GM08714 (cell line): ENCODE data around the gene A3GALT2.

Experiments used
- H3K4me3 ChIP-seq: fragments of 200-500 bp; sonication (Bioruptor generic); 2 replicates; pipeline ENCODE4 v1.5.1; 2014; ENCODE audit warnings: mild to moderate bottlenecking, low read length, inconsistent platforms
- ZNF274 ChIP-seq: IDR thresholded peaks from 2 replicates; pipeline ENCODE4 v1.6.1; 2012; ENCODE audit warnings: mild to moderate bottlenecking, low read depth, low read length

A3GALT2 gene

GRCh38 chr1:33344896-33345560 lies 24.1 kb upstream of the A3GALT2 start:
- no peak overlapping the region for H3K4me3 ChIP-seq
- no peak for TF ChIP-seq ZNF274

DNA sequence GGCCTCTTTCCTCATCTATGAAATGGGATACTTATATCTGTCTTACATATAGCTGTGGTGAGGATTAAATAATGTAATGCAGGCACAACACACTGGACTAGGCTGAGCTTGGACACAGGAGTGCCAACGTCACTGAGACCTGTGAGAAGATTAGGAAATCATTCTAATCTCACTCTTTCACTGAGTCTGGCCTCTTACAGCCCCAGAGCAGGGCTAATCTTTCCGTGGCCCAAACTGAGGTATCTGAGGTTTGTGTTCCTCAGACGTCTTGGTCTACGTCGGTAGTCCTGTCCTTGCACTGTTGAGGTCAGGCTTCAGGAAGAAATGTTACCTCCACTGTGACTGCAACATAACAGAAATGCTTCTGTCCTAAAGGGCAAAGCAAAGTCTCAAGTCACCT lies 22.6 kb upstream of the A3GALT2 start:
- H3K4me3 ChIP-seq, result no peak overlapping the region
- no peak for TF ChIP-seq ZNF274

- TF ChIP-seq ZNF274, result no peak
- H3K4me3 ChIP-seq, result no peak overlapping the region
Observed at GRCh38 chr1:33342041-33342723, 21.3 kb upstream of the A3GALT2 start.

- TF ChIP-seq ZNF274, result no peak
- H3K4me3 ChIP-seq, result no peak overlapping the region
Observed at GRCh38 chr1:33341190-33341589, 20.3 kb upstream of the A3GALT2 start.

DNA sequence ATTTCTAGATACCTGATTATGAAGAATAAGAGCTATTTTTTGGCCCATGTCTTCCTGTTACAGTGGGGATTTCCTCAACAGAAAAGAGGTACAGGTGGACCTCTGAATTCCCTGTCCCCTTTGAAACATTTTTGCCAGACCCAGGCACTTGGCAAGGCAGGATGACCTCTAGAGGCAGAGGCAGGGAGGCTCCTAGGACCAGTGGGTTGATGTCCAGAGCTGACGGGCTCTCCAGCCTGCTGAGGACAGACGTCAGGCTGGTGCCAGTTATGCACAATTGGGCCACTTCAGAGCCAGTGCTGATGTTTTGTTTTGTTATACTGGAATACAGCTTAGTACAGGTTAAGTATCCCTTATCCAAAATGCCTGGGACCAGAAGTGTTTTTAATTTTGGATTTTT lies 18.5 kb upstream of the A3GALT2 start:
- no peak overlapping the region for H3K4me3 ChIP-seq
- no peak for TF ChIP-seq ZNF274

DNA sequence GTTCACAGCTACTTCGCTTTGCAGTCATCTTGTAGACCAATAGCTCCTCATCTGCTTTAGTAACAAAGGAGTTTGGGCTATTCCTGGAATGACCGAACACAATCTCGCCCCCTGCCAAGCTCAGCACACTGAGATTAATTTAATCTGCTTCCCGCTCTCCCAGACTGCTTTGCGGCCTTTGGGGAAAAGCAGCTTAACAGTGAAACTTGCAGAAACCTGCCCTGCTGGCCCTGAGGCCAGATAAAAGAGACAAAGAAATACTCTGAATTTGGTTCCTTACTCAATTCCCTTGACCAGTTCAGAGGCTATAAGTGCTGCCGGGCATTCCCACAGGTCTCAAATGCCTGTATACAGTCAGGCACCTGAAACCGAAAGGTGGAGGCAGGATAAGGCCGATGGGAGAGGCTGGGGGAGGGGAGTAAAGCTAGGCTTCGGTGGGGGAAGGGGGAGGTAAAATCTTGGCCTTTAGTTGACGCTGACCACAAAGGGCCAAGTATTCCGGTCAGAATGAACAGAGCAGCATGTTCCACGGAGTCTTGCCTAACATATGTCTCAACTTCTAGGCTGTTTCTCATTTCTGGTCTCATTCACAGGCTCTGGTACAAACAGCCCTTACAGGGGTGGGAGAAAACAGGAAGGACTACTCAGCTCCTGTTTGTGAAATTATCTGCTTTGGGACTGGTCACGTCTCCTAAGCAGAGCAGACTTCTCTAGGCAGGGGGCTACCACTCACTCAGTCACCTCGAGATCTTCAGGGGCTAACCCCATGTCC lies 17.7 kb upstream of the A3GALT2 start:
- no peak overlapping the region for H3K4me3 ChIP-seq
- no peak for TF ChIP-seq ZNF274

- H3K4me3 ChIP-seq, result no peak overlapping the region
- no peak for TF ChIP-seq ZNF274
Observed at GRCh38 chr1:33338048-33338439, 17.1 kb upstream of the A3GALT2 start.

- TF ChIP-seq ZNF274, result no peak
- no peak overlapping the region for H3K4me3 ChIP-seq
Observed at GRCh38 chr1:33337441-33337840, 16.5 kb upstream of the A3GALT2 start.

DNA sequence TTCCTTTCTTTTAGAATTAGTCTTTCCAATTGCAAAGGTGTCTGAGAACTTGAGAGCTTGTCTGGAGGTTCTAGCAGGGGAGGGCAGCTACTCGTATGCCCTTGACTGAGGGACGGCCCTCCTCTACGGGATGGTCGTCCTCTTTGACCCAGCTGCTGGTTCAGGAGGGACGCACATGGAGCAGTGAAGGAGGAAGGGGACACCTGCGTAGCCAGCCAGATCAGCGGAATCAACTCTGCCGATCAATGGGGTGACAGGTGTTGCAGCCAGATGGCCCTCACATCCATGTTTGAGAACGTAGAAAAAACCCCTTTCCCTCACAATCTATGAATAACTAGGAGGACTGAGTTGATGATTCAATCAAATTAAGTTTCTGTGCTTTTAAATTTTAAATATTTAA lies 15.7 kb upstream of the A3GALT2 start:
- no peak overlapping the region for H3K4me3 ChIP-seq
- TF ChIP-seq ZNF274, result no peak

GRCh38 chr1:33335020-33335419 lies 14.1 kb upstream of the A3GALT2 start:
- H3K4me3 ChIP-seq, result no peak overlapping the region
- TF ChIP-seq ZNF274, result no peak

DNA sequence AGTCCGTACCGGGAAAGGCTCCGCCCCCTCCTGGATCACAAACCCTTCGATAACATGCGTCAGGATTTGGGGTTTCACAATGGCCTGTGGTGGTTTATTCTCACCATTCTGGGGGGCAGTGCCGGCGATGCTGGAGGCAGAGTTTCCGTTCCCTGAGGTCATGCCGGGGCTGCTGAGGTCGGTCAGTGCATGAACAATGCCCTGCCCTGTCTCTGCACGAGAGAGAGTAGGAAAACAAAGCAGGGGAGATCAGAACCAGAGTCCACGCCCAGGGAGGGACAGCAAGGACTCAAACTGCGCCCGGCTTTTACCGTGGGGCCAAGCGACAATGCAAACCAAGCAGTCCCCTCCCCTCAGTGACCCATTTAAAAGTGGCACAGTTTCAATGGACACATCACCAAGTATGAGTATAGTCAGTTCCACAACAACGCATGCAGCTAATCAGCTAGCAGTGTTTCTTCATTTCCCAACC lies 13.2 kb upstream of the A3GALT2 start:
- no peak for TF ChIP-seq ZNF274
- H3K4me3 ChIP-seq, result no peak overlapping the region

GRCh38 chr1:33332881-33333280 lies 12.0 kb upstream of the A3GALT2 start:
- no peak for TF ChIP-seq ZNF274
- no peak overlapping the region for H3K4me3 ChIP-seq

DNA sequence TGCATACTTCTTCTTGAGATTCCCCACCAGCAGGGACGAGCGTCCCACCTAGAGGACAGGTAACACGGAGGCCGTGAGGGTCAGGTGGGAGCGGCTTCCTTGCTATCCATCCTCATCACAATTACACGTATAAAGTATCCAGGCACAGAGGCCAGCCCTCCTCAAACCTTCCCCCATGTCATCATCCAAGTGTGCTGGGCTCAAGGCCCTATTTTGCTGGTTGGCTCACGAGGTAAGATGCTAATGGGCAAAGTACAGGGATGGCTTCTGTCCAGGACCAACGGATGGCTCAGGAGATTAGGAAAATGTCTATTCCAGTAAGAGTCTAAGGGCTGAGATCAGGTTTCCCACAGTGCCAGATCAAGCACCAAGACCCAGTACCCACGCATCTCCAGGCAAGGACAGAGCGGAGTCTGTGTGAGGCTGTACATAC lies 11.5 kb upstream of the A3GALT2 start:
- TF ChIP-seq ZNF274, result no peak
- no peak overlapping the region for H3K4me3 ChIP-seq

DNA sequence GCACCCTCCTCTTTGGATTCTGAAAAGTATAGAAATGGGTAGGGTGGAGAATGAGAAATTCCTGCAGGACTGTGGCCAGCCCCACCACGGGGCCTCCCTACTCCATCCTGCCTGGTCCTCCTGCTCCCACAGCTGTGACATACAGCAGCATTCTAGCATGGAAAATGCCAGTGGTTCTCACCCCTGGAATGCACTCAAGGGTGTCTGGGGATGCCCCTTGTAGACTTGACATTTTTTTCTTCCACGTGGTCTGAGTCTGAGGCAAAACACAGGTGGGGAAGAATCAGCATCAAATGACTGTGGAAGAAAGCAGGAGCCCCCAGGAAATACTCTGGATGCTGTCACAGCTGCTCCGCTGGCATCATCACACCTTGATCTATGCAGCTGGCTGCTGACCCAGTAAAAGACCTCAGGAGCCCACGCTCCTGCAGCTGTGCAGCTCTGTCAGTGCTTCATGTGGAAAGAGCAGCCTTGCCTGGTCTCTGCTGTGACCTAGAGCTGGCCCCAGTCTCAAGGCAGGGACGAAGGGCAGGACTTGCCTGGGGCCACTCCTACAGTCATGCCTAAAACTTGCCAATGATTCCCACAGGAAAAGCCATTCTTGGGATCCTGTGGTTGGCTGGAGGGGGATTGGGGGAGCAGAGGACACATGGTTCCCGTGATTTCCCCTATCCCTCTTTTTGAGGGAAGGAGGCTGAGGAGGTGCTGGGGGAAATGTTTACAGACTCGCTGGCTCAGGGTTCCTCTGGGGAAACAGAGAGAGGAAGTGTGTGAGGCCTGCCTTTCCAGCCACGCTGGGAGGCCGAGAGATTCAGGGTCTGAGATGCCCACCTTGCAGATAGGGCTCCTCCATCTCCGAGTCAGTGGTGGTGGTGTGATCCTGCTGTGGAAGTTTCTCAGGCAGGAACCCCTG lies 10.8 kb upstream of the A3GALT2 start:
- no peak for TF ChIP-seq ZNF274
- no peak overlapping the region for H3K4me3 ChIP-seq
